ENCODE measurements around the gene NEK3. TPM values are rescaled to one million over a fixed set of nuclear protein-coding genes. Genes with fewer than 3 reads are reported as not detected.
A peak's percentile ranks its signal among the peaks of the same experiment; 100 is the strongest.

Gene NEK3
- total RNA-seq, 1 experiment from 2014 or later: 13.3 TPM

GRCh38 chr13:52109116-52109670 lies 50.2 kb downstream of the NEK3 start:
- TF ChIP-seq CTCF (conservative IDR thresholded peaks at IDR 0.05): no peak
- no peak overlapping the region for H2BK20ac ChIP-seq (ENCODE audit: low read depth, low read length, poor library complexity, severe bottlenecking)
- no peaks in the 10 kb centered on the region for H3K27me3 ChIP-seq (ENCODE audit: insufficient read depth, low read length)
- H3K27ac ChIP-seq (ENCODE audit: insufficient read length, low read depth, low read length): no peak overlapping the region
- H4K5ac ChIP-seq (ENCODE audit: insufficient read length, low read depth, low read length): no peak overlapping the region
- Mint-ChIP-seq H3K27me3 (ENCODE audit: low read depth) (no peaks in the 10 kb centered on the region), H3K4me1 (peaks cover 4 to 10% of the 10 kb centered on the region in 2 experiments; a peak in 3 of 4 replicates), H3K27ac (peak overlapping the region in 1 of 3 experiments; percentile 14; a peak in 1 of 7 replicates), H3K9me3 (peaks cover 15 to 16% of the 10 kb centered on the region in 2 experiments), H3K4me3 (no peak overlapping the region), H3K36me3 (ENCODE audit: insufficient read depth in 1 of 3, low read depth in 3 of 3) (peaks cover 3 to 22% (median 6%) of the 10 kb centered on the region in 3 experiments; a peak in 6 of 7 replicates)
- H2BK120ac ChIP-seq (ENCODE audit: low read depth, low read length, poor library complexity, severe bottlenecking): no peak overlapping the region
- H3K9me3 ChIP-seq (ENCODE audit: control insufficient read depth, low read depth, low read length): no peaks in the 10 kb centered on the region
- no peak overlapping the region for H2AFZ ChIP-seq (ENCODE audit: low read length)
- H3K18ac ChIP-seq (ENCODE audit: insufficient read length, low read depth, low read length): no peak overlapping the region
- WGBS (ENCODE audit: extremely low coverage, insufficient read length, low lambda C conversion rate): no CpG with 5 or more reads among the region's 1 CpG
- H3K14ac ChIP-seq (ENCODE audit: insufficient read depth, low read length): no peak overlapping the region
- no peak overlapping the region for H4K8ac ChIP-seq (replicated peaks; ENCODE audit: insufficient read length, low read depth, low read length)
- H3K56ac ChIP-seq (ENCODE audit: insufficient read length, low read depth, low read length): no peak overlapping the region
- no peak overlapping the region for H3K23ac ChIP-seq (ENCODE audit: insufficient read length, low read depth, low read length)
- H2BK12ac ChIP-seq (ENCODE audit: insufficient read length, low read depth, low read length): no peak overlapping the region
- DNase-seq: no peak
- no peak overlapping the region for H3K9ac ChIP-seq (ENCODE audit: extremely low read depth, insufficient read length, low read length)
- no peaks in the 10 kb centered on the region for H3K4me1 ChIP-seq (ENCODE audit: insufficient read depth, low read length)
- H3K79me1 ChIP-seq (ENCODE audit: insufficient read depth, low read depth, low read length, poor library complexity, severe bottlenecking): no peaks in the 10 kb centered on the region
- no peaks in the 10 kb centered on the region for H3K79me2 ChIP-seq (ENCODE audit: insufficient read depth, low read length)
- H2BK15ac ChIP-seq (ENCODE audit: low read depth, low read length): no peak overlapping the region
- H3K23me2 ChIP-seq (ENCODE audit: insufficient read length, low read depth, low read length, poor library complexity, severe bottlenecking): no peaks in the 10 kb centered on the region
- no peak overlapping the region for H3K4me2 ChIP-seq (ENCODE audit: insufficient read depth, insufficient read length, low read length)
- no peak overlapping the region for H3K4ac ChIP-seq (ENCODE audit: low read depth, low read length)
- H3T11ph ChIP-seq (ENCODE audit: low read length): no peak overlapping the region
- no peak overlapping the region for H4K91ac ChIP-seq (ENCODE audit: insufficient read length, low read depth, low read length)
- H2BK5ac ChIP-seq (ENCODE audit: insufficient read length, low read length): no peak overlapping the region
- no peaks in the 10 kb centered on the region for H4K20me1 ChIP-seq (ENCODE audit: control insufficient read depth, insufficient read depth, insufficient read length)
- no peak overlapping the region for H2AK5ac ChIP-seq (ENCODE audit: insufficient read length, low read length)
